Measurements from ENCODE around the gene C8G. TPM values are rescaled to one million over a fixed set of nuclear protein-coding genes. Genes with fewer than 3 reads are reported as not detected.

Gene C8G
- total and polyA plus RNA-seq, 2 donors (not counting 1 experiment from before 2014, with no cell fraction given), result 1.7 to 2.8 TPM

- H3K9me3 ChIP-seq (ENCODE audit: control extremely low read depth in 1 of 3, control insufficient read depth in 2 of 3, insufficient read depth in 1 of 3, low read length in 2 of 3), result peaks cover 0 to 10% (median 0%) of the 10 kb centered on the region in 3 donors
- H3K4me3 ChIP-seq (ENCODE audit: control extremely low read depth in 1 of 5, extremely low read depth in 1 of 5, insufficient read depth in 1 of 5, low read depth in 2 of 5, low read length in 4 of 5), result peak overlapping the region; percentile 32 to 71 (median 66)
- no peak for ATAC-seq (ENCODE audit: low read depth)
- Mint-ChIP-seq H3K27ac (peak overlapping the region; percentile 91), H3K9me3 (ENCODE audit: insufficient read depth) (no peaks in the 10 kb centered on the region), H3K27me3 (peaks cover 4% of the 10 kb centered on the region), H3K4me3 (peak overlapping the region; percentile 91), H3K4me1 (peaks cover 33% of the 10 kb centered on the region)
- CTCF ChIA-PET, result interaction anchor here (0.7 to 2.4 kb wide), 9 partner anchors 8 to 151 kb away, joined by 3 to 20 read pairs (median 5); partner anchors contain the start of genes ABCA2, AJM1, FBXW5 and FUT7
- peaks cover 17% of the 10 kb centered on the region for H4K20me1 ChIP-seq (ENCODE audit: control insufficient read depth, insufficient read depth, low read length, poor library complexity, severe bottlenecking)
- intact Hi-C loops (cut with micrococcal nuclease), result loop anchor here (1.0 to 5.0 kb wide), 7 partner anchors 7 to 511 kb away; partner anchors contain the start of genes ABCA2, FBXW5, PHPT1 and SEC16A
- WGBS (ENCODE audit: insufficient coverage), result 51% methylated on average over 17 of the region's 18 CpGs
- H2AFZ ChIP-seq (ENCODE audit: insufficient read depth, low read depth, low read length, poor library complexity, severe bottlenecking), result peak overlapping the region; percentile 85
- H3K4me2 ChIP-seq (replicated peaks; ENCODE audit: low read depth, low read length, poor library complexity, severe bottlenecking), result peak overlapping the region; percentile 99
- H3K4me1 ChIP-seq (ENCODE audit: control insufficient read depth in 2 of 2, insufficient read depth in 2 of 2, low read length in 2 of 2), result peaks cover 34 to 45% of the 10 kb centered on the region in 2 donors
- peaks cover 0 to 6% of the 10 kb centered on the region in 2 experiments for H3K36me3 ChIP-seq (replicated peaks in 1 of 2; ENCODE audit: control extremely low read depth in 1 of 2, control insufficient read depth in 1 of 2, extremely low read depth in 1 of 2, insufficient read depth in 2 of 2, low read length in 1 of 2)
- DNase-seq, result no peak
- no peak for TF ChIP-seq EZH2 (IDR thresholded peaks at IDR 0.05; ENCODE audit: borderline replicate concordance, insufficient read depth, low read depth, low read length, poor library complexity, severe bottlenecking)
- TF ChIP-seq, protein P1, sequence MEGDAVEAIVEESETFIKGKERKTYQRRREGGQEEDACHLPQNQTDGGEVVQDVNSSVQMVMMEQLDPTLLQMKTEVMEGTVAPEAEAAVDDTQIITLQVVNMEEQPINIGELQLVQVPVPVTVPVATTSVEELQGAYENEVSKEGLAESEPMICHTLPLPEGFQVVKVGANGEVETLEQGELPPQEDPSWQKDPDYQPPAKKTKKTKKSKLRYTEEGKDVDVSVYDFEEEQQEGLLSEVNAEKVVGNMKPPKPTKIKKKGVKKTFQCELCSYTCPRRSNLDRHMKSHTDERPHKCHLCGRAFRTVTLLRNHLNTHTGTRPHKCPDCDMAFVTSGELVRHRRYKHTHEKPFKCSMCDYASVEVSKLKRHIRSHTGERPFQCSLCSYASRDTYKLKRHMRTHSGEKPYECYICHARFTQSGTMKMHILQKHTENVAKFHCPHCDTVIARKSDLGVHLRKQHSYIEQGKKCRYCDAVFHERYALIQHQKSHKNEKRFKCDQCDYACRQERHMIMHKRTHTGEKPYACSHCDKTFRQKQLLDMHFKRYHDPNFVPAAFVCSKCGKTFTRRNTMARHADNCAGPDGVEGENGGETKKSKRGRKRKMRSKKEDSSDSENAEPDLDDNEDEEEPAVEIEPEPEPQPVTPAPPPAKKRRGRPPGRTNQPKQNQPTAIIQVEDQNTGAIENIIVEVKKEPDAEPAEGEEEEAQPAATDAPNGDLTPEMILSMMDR (IDR thresholded peaks at IDR 0.05), result no peak
- H3K27me3 ChIP-seq (replicated peaks in 1 of 4; ENCODE audit: control extremely low read depth in 1 of 4, control insufficient read depth in 3 of 4, insufficient read depth in 4 of 4, low read length in 3 of 4), result peaks cover 0 to 4% (median 0%) of the 10 kb centered on the region in 4 experiments
- peak overlapping the region; percentile 82 for H3K9ac ChIP-seq (ENCODE audit: low read length)
- peaks cover 10% of the 10 kb centered on the region for H3K79me2 ChIP-seq (ENCODE audit: control insufficient read depth, insufficient read depth, low read length)
- H3K27ac ChIP-seq (ENCODE audit: low read length in 2 of 2), result peak overlapping the region; percentile 76 to 97
- POLR2A ChIA-PET, result interaction anchor here (0.7 to 1.7 kb wide), 8 partner anchors 8 to 248 kb away, joined by 3 to 19 read pairs (median 4); partner anchors contain the start of genes ABCA2, AJM1, FUT7 and TUBB4B
These were observed 47.9 kb downstream of the C8G start for GRCh38 chr9:136992819-136993369.

Measured in B cell (primary cell).